ENCODE measurements around the gene CCDC177. TPM values are rescaled to one million over a fixed set of nuclear protein-coding genes. Genes with fewer than 3 reads are reported as not detected.

Gene CCDC177
- total and polyA plus RNA-seq, 2 of the 8 experiments (the other 6 are each of a cell fraction or from before 2014, with no cell fraction given), result 0.62 to 2.8 TPM

GRCh38 chr14:69561893-69562292, 12.8 kb downstream of the CCDC177 start:
- H3K4ac ChIP-seq (replicated peaks; ENCODE audit: insufficient read length, low read depth, low read length), result no peak overlapping the region
- no peaks in the 10 kb centered on the region for H3K36me3 ChIP-seq (ENCODE audit: control insufficient read depth in 2 of 4, insufficient read depth in 4 of 4, low read length in 3 of 4)
- H3K9me3 ChIP-seq (ENCODE audit: insufficient read depth in 2 of 2, low read depth in 1 of 2, low read length in 1 of 2), result no peaks in the 10 kb centered on the region
- no peak overlapping the region for H3K18ac ChIP-seq (ENCODE audit: extremely low read depth, low read length)
- H2BK15ac ChIP-seq (ENCODE audit: low read length), result no peak overlapping the region
- no peak overlapping the region for H4K5ac ChIP-seq (ENCODE audit: insufficient read length, low read depth, low read length)
- no peak overlapping the region for H3K23ac ChIP-seq (ENCODE audit: insufficient read length)
- no peaks in the 10 kb centered on the region; a peak in 1 of 7 replicates for H3K27me3 ChIP-seq (replicated peaks in 1 of 4; ENCODE audit: control insufficient read depth in 3 of 4, extremely low read depth in 1 of 4, insufficient read depth in 3 of 4, low read length in 3 of 4)
- H2BK5ac ChIP-seq (ENCODE audit: low read depth, low read length), result no peak overlapping the region
- POLR2A ChIA-PET (ENCODE audit: partially characterized antibody), result interaction anchor here (2.8 kb wide), 1 partner anchor 10 kb away, joined by 14 read pairs; no protein-coding TSS in a partner anchor
- H4K8ac ChIP-seq (ENCODE audit: extremely low read depth, insufficient read depth, low read length), result no peak overlapping the region
- no peak overlapping the region for H2AK5ac ChIP-seq (ENCODE audit: low read depth, low read length)
- no peak overlapping the region for H2BK20ac ChIP-seq (ENCODE audit: low read length)
- no peak for FAIRE-seq
- no peak overlapping the region for H3K9ac ChIP-seq (replicated peaks in 1 of 4; ENCODE audit: extremely low read depth in 1 of 4, low read depth in 3 of 4, low read length in 3 of 4)
- H4K91ac ChIP-seq (replicated peaks; ENCODE audit: insufficient read length, low read length), result no peak overlapping the region
- no peaks in the 10 kb centered on the region for H3K79me1 ChIP-seq (ENCODE audit: low read depth, low read length)
- no peak overlapping the region for H2BK12ac ChIP-seq (ENCODE audit: low read depth, low read length)
- TF ChIP-seq ATF2 (IDR thresholded peaks at IDR 0.05; ENCODE audit: low read length) (no peak), TCF12 (IDR thresholded peaks at IDR 0.05; ENCODE audit: low read depth, low read length) (no peak)
- no peak overlapping the region for H2AFZ ChIP-seq (ENCODE audit: low read length)
- no peak overlapping the region for H3K4me3 ChIP-seq (ENCODE audit: extremely low read depth in 1 of 4, insufficient read depth in 2 of 4, low read depth in 3 of 4, low read length in 4 of 4)
- no peak overlapping the region for H3K27ac ChIP-seq (ENCODE audit: low read depth, low read length)
- H3K79me2 ChIP-seq (ENCODE audit: control insufficient read depth in 1 of 2, insufficient read depth in 2 of 2, low read length in 2 of 2), result no peaks in the 10 kb centered on the region
- no peak overlapping the region for H3K56ac ChIP-seq (replicated peaks; ENCODE audit: insufficient read length, low read depth, low read length)
- no peaks in the 10 kb centered on the region for H4K20me1 ChIP-seq (replicated peaks in 1 of 2; ENCODE audit: control insufficient read depth in 1 of 2, insufficient read depth in 2 of 2, low read length in 2 of 2)
- no peak overlapping the region for H2BK120ac ChIP-seq (replicated peaks; ENCODE audit: low read depth, low read length)
- no peak for DNase-seq (ENCODE audit: low read depth in 1 of 2, low spot score in 2 of 2)
- no peaks in the 10 kb centered on the region for H3K23me2 ChIP-seq (ENCODE audit: low read depth, low read length)
- no peak overlapping the region for H3K4me2 ChIP-seq (ENCODE audit: insufficient read depth in 1 of 2, low read depth in 2 of 2, low read length in 2 of 2)
- H3K4me1 ChIP-seq (replicated peaks in 1 of 4; ENCODE audit: control insufficient read depth in 3 of 4, insufficient read depth in 4 of 4, low read length in 3 of 4), result no peaks in the 10 kb centered on the region; a peak in 1 of 7 replicates
- H3K14ac ChIP-seq (ENCODE audit: insufficient read length), result no peak overlapping the region
- CTCF ChIA-PET (ENCODE audit: partially characterized antibody), result interaction anchor here (0.8 to 7.8 kb wide), 5 partner anchors 13 to 66 kb away, joined by 3 to 61 read pairs (median 6); partner anchors contain the start of gene CCDC177
